NCI-H526 (cell line): ENCODE measurements around the gene CACNA1S.

Experiments
- DNase-seq, 2 experiments: peaks; one replicate each; lab custom pipeline; 2025; lab: John Stamatoyannopoulos, UW

CACNA1S gene

DNA sequence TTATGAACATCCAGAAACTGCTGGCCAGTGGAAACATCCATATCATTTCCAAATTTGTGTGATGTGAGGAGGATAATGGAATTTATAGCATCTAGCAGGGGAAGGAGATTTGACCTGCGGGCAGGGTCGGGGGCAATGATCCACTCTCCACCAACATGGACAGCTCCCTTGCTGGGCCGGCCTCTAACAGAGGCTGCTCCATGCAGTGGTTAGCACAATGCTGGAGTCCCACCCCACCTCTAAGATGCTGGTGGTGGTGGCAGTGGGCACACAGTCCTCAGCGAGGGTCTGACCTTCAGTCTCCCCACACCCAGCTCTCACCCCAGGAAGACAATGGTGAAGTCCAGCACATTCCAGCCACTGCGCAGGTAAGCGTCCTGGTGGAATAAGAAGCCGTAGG, 18.7 kb downstream of the CACNA1S start:
- no peak for DNase-seq

DNA sequence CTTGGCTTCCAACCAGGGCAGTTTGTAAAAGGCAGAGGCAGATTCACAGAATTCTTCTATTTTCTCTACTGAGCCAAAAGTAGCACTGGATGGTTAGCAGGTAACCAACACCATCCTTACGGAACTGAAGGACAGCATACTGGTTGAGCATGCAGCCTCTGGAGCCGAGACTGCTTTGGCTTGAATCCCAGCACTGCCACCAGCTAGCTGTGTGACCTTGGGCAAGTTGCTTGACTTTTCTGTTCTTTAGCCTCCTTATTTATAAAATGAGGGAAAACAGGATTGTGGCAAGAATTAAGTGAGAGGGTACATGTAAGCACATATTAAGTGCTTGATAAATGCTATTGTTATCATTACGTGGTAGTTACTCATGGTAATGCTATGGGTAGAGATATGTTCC, 19.5 kb downstream of the CACNA1S start:
- DNase-seq: no peak

DNA sequence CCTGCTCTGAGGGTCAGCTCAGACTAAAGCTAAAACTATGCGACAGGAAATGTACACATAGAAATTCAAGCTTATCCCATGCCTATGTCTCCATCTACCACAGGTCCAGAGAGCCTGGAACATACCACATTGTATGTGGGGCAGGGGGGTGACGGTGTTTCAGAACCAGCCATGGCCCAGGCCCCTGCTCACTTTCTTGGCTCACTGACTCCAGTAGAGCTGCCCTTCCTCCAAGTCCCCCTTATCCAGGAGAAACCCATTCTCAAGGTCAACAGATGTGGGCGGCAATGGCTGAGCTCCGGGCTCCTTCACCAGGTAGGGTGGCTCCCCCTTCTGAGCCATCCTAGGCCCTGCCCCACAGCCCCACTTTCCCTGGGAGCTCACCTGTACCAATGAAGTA, 21.0 kb downstream of the CACNA1S start:
- DNase-seq: no peak

DNA sequence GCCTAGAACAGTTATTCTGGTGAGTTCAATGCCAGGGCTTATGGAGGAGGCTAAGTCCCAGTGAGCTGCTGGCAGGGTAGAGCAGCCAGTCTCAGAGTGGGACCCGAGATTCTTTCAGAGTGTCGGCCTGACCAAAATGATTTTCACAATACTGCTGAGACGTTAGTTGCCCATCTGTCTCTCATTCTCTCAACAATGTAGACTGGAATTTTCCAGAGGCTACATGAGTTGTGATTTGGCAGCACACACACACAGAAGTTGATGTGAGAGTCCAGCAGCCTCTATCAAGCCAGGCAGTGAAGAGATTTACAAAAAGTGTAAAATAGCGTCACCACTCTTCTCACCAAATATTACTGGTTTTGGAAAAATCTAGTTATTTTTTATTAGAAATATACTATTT, 21.7 kb downstream of the CACNA1S start:
- DNase-seq: no peak

DNA sequence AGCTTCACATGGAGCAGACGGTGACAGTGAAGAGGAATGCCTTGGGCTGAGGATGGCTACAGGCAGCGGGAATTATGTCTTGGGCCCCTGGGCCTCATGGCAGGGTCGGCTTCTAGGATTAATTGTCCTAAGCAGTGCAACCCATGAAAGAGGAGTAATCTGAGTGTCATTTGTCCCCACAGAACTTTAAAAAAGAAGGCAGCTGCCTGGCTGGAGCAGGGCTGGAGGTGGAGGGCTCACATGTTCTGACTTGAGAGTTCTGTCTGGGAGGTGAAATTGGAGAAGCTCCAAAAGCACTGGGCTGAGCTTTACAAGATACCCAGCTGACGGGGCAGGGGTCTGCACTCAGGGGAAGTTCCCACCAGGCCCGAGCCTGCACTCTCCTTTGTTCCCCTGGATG, 22.6 kb downstream of the CACNA1S start:
- DNase-seq: no peak

DNA sequence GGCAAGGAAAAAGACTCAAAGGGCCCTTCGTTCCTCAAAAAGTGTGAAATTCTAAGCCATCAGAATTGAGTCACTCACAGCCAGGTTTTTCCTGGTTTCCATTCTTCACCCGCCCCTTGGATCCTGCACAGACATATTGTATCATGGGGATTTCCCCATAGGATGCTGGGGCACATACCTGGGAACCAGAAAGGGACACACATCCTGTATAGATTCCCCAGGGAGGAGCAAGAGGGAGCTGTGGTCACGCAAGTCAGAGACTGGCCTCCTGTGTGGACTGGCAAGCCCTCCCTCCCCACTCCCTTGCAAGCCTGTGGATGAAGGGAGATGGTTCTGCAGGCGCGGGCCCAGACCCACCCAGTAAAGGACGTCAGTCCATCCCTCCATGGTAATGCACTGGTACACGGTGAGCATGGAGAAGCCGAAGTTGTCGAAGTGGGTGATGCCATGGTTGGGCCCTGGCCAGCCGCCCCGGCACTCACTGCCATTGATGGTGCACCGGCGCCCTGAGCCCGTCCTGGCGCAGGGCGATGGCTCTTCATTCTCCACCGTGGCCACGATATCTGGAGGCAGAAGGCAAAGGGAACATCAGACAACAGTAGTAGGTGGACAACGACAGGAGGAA, 23.2 kb downstream of the CACNA1S start:
- no peak for DNase-seq

DNA sequence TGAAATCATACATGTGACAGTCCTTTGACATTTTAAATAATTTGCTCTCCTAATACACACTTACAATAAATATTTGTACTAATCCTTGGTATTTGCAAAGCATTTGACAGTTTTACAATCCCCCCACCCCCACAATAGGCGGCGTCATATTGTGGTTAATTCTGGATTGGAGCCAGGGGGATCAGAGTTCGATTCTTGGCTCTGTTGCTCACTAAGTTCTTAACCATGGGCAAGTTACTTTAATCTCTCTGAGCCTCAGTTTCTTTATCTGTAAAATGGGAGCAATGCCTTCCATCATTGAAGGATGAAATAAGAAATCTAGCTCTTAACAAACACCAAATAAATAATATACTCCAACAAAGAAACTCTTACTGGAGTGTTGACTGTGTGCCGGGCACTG, 23.8 kb downstream of the CACNA1S start:
- DNase-seq: no peak

DNA sequence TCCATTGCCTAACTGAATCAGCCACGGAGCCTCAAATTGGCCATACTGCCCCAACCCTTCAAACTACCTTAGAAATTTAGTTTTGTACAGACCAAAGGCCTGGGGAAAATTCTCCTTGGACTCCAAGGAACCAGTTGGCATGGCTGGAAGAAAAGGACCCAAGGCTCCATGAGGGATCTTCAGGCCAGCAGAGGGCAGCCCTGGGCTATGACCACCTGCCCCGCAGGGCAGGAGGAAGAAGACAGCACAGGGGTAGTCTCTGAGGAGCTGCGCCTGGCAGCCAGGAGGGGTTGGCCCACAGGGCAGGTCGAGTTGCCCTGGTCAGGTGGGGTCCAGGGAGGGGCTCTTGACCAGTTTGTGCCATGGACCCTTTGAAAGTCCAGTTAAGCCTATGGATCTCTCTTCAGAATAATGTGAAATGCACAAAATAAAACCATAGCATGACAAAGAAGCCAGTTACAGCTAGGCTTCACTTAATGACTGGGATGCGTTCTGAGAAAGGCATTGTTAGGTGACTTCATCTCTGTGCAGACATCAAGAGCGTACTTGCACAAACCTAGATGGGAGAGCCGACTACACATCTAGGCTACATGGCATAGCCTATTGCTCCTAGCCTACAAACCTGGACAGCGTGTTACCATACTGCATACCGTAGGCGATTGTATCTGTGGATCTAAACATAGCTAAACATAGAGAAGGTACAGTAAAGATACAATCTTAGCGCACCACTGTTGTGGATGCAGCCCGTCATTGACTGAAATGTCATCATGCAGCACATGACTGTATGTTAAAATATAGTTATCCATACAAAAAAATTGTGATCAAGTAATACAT, 26.1 kb downstream of the CACNA1S start:
- peak in 1 of 2 experiments; percentile 43 for DNase-seq

DNA sequence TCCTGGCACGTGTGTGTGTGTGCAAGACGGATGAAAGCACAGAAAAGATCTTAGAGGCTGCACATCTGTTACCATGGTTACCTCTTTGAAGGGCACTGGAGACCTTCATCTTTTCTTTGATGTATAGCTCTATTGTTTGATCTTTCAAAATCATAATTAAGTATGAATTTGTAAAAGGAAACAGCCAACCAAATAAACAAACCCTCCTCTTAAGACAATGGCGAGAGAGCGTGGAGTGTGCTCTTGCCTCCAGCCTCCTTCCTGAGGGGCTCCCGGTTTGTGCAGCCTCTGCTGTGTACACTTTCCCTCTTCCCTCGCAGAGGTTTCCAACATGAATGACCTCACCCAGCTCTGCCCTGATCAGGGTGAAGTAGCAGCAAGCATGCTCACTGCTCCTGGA, 27.9 kb downstream of the CACNA1S start:
- DNase-seq: no peak

DNA sequence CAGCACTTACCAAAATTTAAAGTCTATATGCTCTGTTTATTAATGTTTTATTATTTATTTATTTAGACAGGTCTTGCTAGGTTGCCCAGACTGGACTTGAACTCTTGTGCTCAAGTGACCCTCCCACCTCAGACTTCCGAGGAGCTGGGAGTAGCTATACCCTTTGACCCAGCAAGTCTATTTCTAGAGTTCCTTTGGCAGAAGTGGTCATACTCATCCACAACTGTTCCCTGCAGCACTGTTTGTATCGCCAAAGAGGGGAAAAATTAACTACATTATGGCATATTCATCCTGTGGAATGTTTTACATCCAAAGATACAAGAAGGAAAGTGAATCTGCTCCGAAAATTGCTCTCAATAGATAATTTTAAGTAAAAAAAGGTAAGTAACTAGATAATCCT, 28.5 kb downstream of the CACNA1S start:
- no peak for DNase-seq

DNA sequence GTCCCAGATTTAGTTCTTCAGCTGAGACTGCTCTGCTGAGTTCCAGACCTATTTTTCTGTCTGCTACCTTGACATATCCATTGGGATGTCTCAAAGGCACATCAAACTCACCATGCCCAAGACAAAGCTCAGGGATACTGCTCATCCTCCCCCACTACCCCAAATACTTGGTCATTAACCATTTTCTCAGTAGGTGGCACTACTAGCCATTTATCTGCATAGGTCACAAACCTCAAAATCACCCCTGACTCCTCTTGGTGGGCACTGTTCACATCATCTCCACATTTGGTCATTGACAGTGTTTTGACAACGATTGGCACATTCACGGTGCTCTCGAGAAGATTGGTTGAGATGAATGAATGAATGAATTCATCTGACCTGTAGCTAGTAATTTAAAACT, 32.1 kb downstream of the CACNA1S start:
- no peak for DNase-seq

DNA sequence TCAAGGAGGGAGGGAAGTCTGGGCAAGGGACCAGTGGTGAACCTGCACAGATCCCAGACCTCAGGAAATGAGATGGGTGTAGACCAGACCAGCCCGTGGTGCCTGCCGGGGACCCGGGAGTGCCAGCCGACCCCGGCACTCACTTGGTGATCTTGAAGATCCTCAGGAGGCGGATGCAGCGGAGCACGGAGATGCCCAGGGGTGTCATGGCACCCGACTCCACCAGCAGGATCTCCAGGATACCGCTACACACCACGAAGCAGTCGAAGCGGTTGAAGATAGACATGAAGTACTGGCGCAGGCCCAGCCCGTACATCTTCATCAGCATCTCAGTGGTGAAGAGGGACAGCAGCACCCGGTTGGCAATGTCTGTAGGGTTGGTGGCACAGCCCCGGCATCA, 34.5 kb downstream of the CACNA1S start:
- no peak for DNase-seq

DNA sequence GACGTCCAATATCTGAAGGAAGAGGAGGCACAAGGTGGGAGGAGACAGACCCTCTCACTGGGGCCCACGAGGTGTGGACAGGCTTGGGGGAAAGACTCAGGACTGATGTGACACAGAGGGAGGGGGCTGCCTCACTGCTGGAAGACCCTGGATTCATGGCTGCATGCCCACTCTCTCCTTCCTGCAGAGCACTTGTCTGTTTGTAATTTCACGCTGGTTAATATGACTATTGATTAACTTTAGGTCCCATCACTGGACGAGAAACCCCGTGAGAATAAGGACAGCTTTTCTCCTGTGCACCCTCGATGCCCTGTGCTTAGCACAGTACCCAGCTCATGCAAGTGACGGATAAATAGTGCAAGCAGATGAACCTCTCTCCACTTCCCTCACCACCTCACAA, 35.1 kb downstream of the CACNA1S start:
- DNase-seq: no peak

DNA sequence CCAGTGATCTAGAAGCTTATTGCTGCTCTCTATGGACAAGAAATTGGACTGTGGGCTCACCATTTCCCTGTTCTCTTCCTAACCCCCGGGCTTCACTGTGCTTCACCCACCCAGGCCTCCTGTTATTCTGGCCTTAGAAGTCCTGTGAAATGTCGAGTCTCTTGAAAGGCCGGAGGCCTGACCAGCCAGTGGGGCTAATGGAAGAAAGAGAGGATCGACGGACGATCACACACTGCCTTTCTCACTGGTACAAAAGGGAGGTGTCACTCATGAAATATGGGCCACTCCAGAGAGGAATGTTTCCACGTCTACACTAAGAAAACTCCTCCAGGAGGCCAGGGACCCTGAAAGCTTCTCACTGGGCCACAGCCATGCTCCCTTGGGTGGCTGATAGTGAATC, 36.1 kb downstream of the CACNA1S start:
- DNase-seq: no peak

DNA sequence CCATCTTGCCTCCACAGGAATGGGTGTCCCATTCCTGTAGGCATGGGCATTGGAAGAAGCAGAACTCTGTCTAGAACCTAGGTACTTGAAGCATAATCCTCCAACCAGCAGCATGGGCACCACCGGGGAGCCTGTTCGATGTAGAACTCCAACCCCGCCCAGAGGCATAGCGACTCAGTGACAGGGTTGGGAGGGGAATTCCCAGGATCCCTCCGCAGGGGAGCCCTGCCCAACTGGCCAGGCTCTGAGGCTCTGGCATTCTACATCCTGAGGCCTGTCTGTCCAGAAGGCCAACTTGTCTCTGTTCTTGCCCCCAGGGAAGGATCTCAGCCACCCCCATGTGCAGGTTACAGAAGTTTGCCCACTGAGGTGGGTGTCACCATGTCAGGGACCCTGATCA, 38.2 kb downstream of the CACNA1S start:
- DNase-seq: no peak

DNA sequence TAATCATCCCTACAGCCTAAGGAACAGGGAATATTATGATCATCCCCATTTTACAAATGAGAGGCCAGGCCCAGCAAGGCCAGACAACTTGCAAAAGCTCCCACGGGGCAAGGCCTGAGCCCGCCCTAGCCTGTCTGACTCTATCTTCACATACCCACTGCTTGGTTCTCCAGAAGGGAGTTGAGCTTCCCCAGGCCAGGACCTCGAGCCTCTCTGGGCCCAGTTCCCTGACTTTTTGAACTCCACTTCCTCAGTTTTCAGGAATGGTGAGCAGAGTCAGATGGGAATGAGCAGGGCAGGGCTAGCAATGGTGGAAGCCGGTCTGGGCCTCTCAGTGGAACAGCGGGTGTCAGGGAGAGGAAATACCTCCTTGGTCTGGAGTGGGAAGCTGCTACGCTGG, 39.3 kb downstream of the CACNA1S start:
- DNase-seq: no peak

DNA sequence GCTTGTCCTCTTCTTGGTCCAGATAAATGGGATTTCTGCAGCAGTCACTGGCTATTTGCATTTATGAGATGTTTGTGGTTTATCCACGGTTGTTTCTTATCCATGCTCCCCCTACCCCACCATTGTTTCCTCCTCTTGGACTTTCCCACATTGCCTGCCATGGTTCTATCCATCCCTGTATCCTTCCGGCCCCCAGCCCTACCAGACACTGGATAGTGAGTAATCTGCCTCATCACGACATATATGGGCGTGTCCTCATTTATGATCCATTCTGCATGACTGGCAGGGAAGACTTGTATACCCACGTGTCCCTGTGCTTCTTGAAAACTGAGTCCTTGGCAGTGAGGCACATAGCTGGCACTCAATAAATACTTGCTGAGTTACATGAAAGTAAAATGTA, 40.1 kb downstream of the CACNA1S start:
- peak in 1 of 2 experiments; percentile 13 for DNase-seq

DNA sequence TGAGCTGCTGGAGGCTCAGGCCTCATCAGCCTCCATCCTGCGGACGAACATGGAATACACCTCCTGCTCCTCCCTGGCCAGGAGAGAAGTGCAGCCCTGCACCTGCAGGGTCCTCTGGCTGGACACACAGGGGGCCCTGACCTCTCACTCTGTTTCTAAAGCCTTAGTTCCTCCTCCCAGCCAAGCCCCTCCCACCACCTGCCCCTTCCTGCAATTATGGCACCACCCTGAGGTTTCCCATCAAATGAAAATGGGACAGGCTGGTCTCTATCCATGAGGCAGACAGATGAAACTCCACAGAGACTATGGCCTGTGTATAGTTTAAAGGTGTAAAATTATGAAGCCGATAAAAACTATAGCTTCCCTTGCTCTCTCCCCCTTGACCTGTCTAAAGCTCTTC, 42.6 kb downstream of the CACNA1S start:
- DNase-seq: no peak

DNA sequence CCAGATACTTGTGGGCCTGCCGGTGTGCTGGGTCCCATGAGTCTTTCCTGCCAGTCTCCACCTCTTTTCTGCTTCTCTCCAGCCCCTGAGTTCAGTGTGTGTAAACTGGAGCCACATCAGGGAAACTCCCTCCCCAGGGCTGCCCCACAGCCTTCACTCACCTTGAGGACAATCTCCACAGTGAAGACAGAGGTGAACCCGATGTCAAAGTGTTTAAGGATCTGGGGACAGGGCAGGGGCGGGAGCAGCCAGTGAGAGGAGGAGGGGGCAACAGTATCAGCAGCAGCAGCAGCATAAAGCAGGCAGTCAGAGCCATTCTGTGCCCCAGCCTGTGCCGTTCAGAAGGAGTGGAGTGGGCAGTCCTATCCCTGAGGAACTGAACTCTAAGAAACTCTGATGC, 43.2 kb downstream of the CACNA1S start:
- no peak for DNase-seq

DNA sequence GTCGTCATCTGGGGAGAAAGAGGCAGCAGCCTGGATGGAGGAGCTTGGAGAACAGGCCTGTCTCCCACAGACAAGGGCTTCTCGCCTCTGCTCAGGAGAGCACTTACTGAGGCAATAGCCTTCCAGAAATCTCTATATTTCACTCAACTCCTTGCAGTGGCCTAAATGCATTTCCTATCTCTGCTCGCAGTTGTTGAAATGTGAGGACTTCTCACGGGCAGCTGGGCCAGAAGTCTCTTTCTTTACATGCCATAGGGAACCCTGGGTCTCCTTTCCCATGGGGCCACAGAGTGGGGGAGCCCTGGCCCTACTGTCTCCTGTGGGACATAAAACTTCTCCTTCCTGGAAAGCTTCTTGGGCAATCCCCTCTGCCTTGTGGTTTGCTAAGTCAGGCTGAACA, 45.2 kb downstream of the CACNA1S start:
- no peak for DNase-seq

DNA sequence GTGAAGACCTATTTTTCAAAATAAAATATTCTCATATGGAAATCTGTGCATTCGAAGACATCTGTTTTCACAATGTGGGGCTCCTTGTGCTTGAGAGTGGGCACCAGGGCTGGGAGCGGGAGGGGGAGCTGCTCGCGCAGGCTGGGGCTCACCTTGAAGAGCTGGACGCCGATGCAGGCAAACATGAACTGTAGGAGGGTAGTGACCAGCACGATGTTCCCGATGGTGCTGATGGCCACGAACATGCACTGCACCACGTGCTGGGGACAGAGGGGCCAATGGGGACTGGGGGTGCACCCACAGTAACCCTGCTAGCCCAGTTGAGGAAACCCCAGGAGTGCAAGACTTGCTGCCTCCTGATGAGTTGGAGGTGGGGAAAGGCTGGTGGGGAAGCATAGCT, 46.5 kb downstream of the CACNA1S start:
- DNase-seq: no peak

DNA sequence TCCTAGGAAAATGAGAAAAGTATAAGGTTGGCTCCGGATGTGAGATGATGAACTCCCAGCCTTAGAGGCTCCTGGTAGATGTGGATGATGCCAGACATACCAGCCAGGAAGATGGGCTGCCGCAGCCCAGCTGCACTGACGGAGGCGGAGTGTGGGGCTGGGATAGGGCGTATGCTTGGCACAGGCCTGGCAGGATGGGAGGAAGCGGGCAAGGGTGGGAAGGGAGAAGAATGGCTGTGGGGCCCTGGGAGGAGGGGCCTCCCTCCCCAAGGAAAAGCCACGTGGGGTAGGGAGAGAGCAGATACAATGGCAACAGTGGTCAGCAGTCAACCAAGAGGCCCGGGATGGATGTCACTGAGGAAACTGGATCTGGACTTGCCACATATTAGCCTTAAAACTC, 47.4 kb downstream of the CACNA1S start:
- no peak for DNase-seq

DNA sequence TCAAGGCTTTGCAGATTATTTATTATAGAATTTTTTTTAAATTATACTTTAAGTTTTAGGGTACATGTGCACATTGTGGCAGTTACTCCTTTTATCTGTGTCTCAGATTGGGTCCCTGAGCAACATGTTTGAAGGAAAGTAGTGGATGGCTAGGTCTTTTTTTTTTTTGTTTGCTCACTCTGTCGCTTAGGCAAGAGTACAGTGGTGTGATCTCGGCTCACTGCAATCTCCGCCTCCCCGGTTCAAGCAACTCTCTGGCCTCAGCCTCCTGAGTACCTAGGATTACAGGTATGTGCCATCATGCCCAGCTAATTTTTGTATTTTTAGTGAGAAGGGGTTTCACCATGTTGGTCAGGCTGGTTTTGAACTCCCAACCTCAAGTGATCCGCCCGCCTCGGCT, 49.1 kb downstream of the CACNA1S start:
- DNase-seq: no peak

DNA sequence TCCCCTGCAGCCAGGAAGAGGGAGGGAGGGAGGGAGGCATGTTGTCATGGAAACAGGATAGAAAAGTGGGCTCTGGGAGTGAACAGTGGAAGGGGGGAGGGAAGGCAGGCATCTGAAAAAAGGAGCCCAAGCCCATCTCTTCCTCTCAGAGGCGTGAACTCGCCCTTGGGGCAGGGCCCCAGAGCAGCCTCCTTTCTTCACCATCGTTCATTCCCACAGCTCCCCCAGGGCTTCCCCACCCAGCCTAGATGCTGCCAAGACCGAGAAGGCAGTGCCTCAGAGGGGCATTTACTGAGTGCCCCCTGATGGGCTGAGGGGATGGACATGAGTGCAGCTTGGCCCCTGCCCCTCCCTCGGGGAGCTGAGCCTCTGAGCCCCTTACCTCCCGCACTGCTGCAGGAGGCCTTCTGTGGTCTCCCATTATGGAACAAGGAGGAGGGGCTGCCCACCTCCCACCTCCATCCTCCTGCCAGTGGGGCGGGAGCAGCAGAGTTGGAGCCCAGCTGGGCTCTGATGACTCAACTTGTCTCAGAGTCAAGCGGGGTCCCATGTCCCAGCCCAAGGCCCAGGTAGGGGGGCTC, 49.6 kb downstream of the CACNA1S start:
- no peak for DNase-seq
